ENCODE data around the gene PTHLH. TPM values are rescaled to one million over a fixed set of nuclear protein-coding genes. Genes with fewer than 3 reads are reported as not detected.

Gene PTHLH
- total and polyA plus RNA-seq, 7 donors: 0.55 to 7.5 (median 0.95) TPM; not detected in 2

- H3K4me3 ChIP-seq: peak overlapping the region in 3 of 4 donors; percentile 50 to 59 (median 58)
- intact Hi-C loops (cut with DNase I): loop anchor here (10.0 kb wide), 1 partner anchor 904 kb away; no protein-coding TSS in a partner anchor
- peaks cover 0 to 51% (median 47%) of the 10 kb centered on the region in 4 donors for H3K4me1 ChIP-seq
- H3K9me3 ChIP-seq: no peaks in the 10 kb centered on the region
- peak overlapping the region; percentile 14 to 69 (median 62) for H3K27ac ChIP-seq
- 10 to 11% methylated on average over 11 of the region's 11 CpGs for WGBS, 2 donors
- TF ChIP-seq POLR2A (IDR thresholded peaks at IDR 0.05): no peak
- no peak for TF ChIP-seq CTCF (IDR thresholded peaks at IDR 0.05)
- no peak for TF ChIP-seq EP300 (IDR thresholded peaks at IDR 0.05)
- no peak for TF ChIP-seq POLR2AphosphoS5 (IDR thresholded peaks at IDR 0.05)
- peaks cover 11 to 86% (median 39%) of the 10 kb centered on the region in 3 donors for H3K27me3 ChIP-seq
- no peak for DNase-seq
- H3K36me3 ChIP-seq: no peaks in the 10 kb centered on the region
Observed at GRCh38 chr12:27971121-27971489, 1.4 kb downstream of the PTHLH start.

- H3K4me1 ChIP-seq: peaks cover 0 to 46% (median 42%) of the 10 kb centered on the region in 4 donors
- H3K27me3 ChIP-seq: peaks cover 7 to 86% (median 35%) of the 10 kb centered on the region in 3 donors
- peak; percentile 74 for DNase-seq
- intact Hi-C loops (cut with DNase I): loop anchor here (10.0 kb wide), 1 partner anchor 904 kb away; no protein-coding TSS in a partner anchor
- peak overlapping the region; percentile 59 to 69 (median 66) for H3K27ac ChIP-seq
- no peaks in the 10 kb centered on the region for H3K9me3 ChIP-seq
- TF ChIP-seq EP300 (IDR thresholded peaks at IDR 0.05) (no peak), POLR2A (IDR thresholded peaks at IDR 0.05) (no peak), POLR2AphosphoS5 (IDR thresholded peaks at IDR 0.05) (no peak), CTCF (IDR thresholded peaks at IDR 0.05) (no peak)
- H3K4me3 ChIP-seq: peak overlapping the region; percentile 31 to 59 (median 54)
- no peaks in the 10 kb centered on the region for H3K36me3 ChIP-seq
- WGBS, 2 donors: 2 to 3% methylated on average over 69 of the region's 69 CpGs
Observed at GRCh38 chr12:27970401-27971120, 2.0 kb downstream of the PTHLH start.

GRCh38 chr12:27969624-27970400 is 2.7 kb downstream of the PTHLH start:
- Histone ChIP-seq H3K27me3 (peaks cover 0 to 86% (median 35%) of the 10 kb centered on the region in 3 donors), H3K4me1 (peaks cover 0 to 38% (median 34%) of the 10 kb centered on the region in 4 donors), H3K27ac (peak overlapping the region; percentile 59 to 69 (median 66)), H3K9me3 (no peaks in the 10 kb centered on the region), H3K4me3 (peak overlapping the region; percentile 31 to 59 (median 54)), H3K36me3 (no peaks in the 10 kb centered on the region)
- intact Hi-C loops (cut with DNase I): loop anchor here (10.0 kb wide), 1 partner anchor 905 kb away; no protein-coding TSS in a partner anchor
- WGBS, 2 donors: 1% methylated on average over 55 of the region's 55 CpGs
- peak; percentile 74 for DNase-seq
- TF ChIP-seq EP300 (IDR thresholded peaks at IDR 0.05): no peak
- TF ChIP-seq POLR2AphosphoS5 (IDR thresholded peaks at IDR 0.05): peak in 1 of 4 donors; percentile 19

GRCh38 chr12:27968972-27969623 is 3.4 kb downstream of the PTHLH start:
- Histone ChIP-seq H3K27ac (peak overlapping the region; percentile 59 to 69 (median 66)), H3K36me3 (no peaks in the 10 kb centered on the region), H3K27me3 (peaks cover 0 to 81% (median 28%) of the 10 kb centered on the region in 3 donors), H3K9me3 (no peaks in the 10 kb centered on the region), H3K4me3 (peak overlapping the region; percentile 31 to 59 (median 54)), H3K4me1 (peaks cover 0 to 32% (median 29%) of the 10 kb centered on the region in 4 donors)
- TF ChIP-seq EP300 (IDR thresholded peaks at IDR 0.05): no peak
- no peak for TF ChIP-seq POLR2A (IDR thresholded peaks at IDR 0.05)
- no peak for TF ChIP-seq CTCF (IDR thresholded peaks at IDR 0.05)
- no peak for TF ChIP-seq POLR2AphosphoS5 (IDR thresholded peaks at IDR 0.05)
- 4 to 6% methylated on average over 38 of the region's 38 CpGs for WGBS, 2 donors
- intact Hi-C loops (cut with DNase I): no loop called here
- peak; percentile 65 for DNase-seq

Data from sigmoid colon (tissue), 7 donors.